Osteoblast (primary cell): ENCODE measurements around the gene ODF2. TPM values are rescaled to one million over a fixed set of nuclear protein-coding genes. Genes with fewer than 3 reads are reported as not detected.
A peak's percentile ranks its signal among the peaks of the same experiment; 100 is the strongest.

Experiments
- DNase-seq: peaks from one replicate; pipeline ENCODE4 v3.0.0; 2011; ENCODE audit warnings: low spot score, mixed read lengths; ENCODE audit not compliant: insufficient read length; ENCODE audit errors: missing footprints
- H2AFZ ChIP-seq: 2 replicates; pipeline ENCODE4 v1.6.0; 2011; ENCODE audit warnings: mild to moderate bottlenecking, low read length
- H3K27ac ChIP-seq: 2 replicates; pipeline ENCODE4 v1.5.1; 2011; ENCODE audit warnings: mild to moderate bottlenecking, low read depth, low read length, moderate library complexity
- H3K27me3 ChIP-seq: 2 replicates; pipeline ENCODE4 v1.6.0; 2012; ENCODE audit warnings: mild to moderate bottlenecking, control low read depth, inconsistent platforms, low read length, moderate library complexity; ENCODE audit not compliant: insufficient read depth
- H3K36me3 ChIP-seq: 2 replicates; pipeline ENCODE4 v1.5.1; 2011; ENCODE audit warnings: mild to moderate bottlenecking, low read length, control low read depth, moderate library complexity; ENCODE audit not compliant: insufficient read depth
- H3K4me1 ChIP-seq: 2 replicates; pipeline ENCODE4 v1.5.1; 2011; ENCODE audit warnings: mild to moderate bottlenecking, low read length, control low read depth, moderate library complexity; ENCODE audit not compliant: insufficient read depth
- H3K4me2 ChIP-seq: 2 replicates; pipeline ENCODE4 v1.6.0; 2011; ENCODE audit warnings: mild to moderate bottlenecking, low read length; ENCODE audit not compliant: insufficient read depth
- H3K4me3 ChIP-seq: fragments of 200-600 bp; sonication (generic); 3 replicates; pipeline ENCODE4 v1.5.1; 2012; ENCODE audit warnings: mild to moderate bottlenecking, low read length, inconsistent platforms; ENCODE audit not compliant: insufficient read depth
- H3K79me2 ChIP-seq: 2 replicates; pipeline ENCODE4 v1.6.0; 2012; ENCODE audit warnings: mild to moderate bottlenecking, low read length, control low read depth, inconsistent platforms; ENCODE audit not compliant: insufficient read depth
- H3K9me3 ChIP-seq: 2 replicates; pipeline ENCODE4 v1.5.1; 2011; ENCODE audit warnings: low read depth, low read length, control low read depth
- H4K20me1 ChIP-seq: 2 replicates; pipeline ENCODE4 v1.6.0; 2012; ENCODE audit warnings: mild to moderate bottlenecking, low read length, control low read depth; ENCODE audit not compliant: insufficient read depth
- CTCF ChIP-seq: IDR thresholded peaks from 2 replicates; pipeline ENCODE4 v1.5.1; 2011; ENCODE audit warnings: mild to moderate bottlenecking, low read depth, low read length, moderate library complexity; ENCODE audit errors: extremely low read depth
- total RNA-seq: library from RNA; depleted of rRNA; stranded (reverse); fragments of >200 nt; gene quantifications from 2 replicates; pipeline ENCODE4 v1.2.3, GENCODE V29; 2012

ODF2 gene
- total RNA-seq, 1 donor: 26.4 TPM

DNA sequence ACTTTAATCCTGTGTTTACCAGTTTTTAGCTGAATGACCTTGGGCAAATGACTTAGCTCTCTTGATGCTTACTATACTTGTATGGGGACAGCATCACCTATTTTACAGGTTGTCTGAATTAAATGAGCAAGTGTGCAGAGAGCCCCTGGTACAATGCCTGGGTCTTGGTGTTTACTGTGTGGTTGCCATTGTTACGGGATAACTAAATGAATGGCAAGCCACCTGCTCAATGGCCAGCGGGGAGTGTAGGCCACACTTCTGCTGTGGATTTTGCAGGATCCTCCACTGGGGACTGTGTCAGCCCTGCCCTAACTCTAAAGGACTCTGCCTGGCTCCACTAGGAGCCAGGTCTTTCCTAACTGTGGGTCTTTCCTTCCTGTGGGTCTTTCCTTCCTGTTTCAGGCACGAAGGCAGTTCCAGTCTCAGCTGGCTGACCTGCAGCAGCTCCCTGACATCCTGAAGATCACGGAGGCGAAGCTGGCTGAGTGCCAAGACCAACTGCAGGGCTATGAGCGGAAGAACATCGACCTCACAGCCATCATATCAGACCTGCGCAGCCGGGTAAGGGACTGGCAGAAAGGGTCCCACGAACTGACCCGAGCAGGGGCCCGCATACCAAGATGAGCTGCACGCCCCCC lies 38.4 kb downstream of the ODF2 start:
- Histone ChIP-seq H4K20me1 (no peaks in the 10 kb centered on the region), H3K79me2 (no peaks in the 10 kb centered on the region), H3K27ac (no peak overlapping the region), H3K36me3 (peaks cover 79% of the 10 kb centered on the region), H3K4me2 (no peak overlapping the region), H3K4me1 (no peaks in the 10 kb centered on the region), H3K27me3 (no peaks in the 10 kb centered on the region), H2AFZ (no peak overlapping the region), H3K4me3 (no peak overlapping the region), H3K9me3 (no peaks in the 10 kb centered on the region)
- no peak for TF ChIP-seq CTCF
- no peak for DNase-seq

- Histone ChIP-seq H3K4me3 (no peak overlapping the region), H4K20me1 (no peaks in the 10 kb centered on the region), H3K4me1 (no peaks in the 10 kb centered on the region), H3K27ac (no peak overlapping the region), H3K36me3 (peaks cover 74% of the 10 kb centered on the region), H3K79me2 (no peaks in the 10 kb centered on the region), H2AFZ (no peak overlapping the region), H3K27me3 (no peaks in the 10 kb centered on the region), H3K9me3 (no peaks in the 10 kb centered on the region), H3K4me2 (no peak overlapping the region)
- peak; percentile 46 for DNase-seq
- no peak for TF ChIP-seq CTCF
These were observed 38.9 kb downstream of the ODF2 start for GRCh38 chr9:128494746-128495129.

DNA sequence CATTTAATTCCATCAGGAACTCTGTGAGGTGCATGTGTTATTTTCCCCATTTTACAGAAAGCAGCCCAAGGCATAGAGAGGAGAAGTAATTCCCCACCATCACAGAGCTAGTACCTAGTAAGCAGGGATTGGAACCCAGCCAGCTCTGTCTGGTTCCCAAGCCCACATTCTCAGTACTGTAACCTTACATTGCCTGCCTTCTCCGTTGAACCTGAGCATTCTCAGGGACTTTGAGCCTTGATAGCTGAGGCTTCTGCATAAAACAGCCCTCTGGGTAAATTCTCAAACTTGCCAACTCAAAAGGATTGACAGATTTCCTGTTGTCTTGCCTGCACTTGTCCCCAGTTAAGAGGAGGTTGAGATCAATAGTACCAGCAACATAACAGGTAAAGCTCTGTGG lies 39.5 kb downstream of the ODF2 start:
- Histone ChIP-seq H2AFZ (no peak overlapping the region), H3K9me3 (no peaks in the 10 kb centered on the region), H3K4me1 (no peaks in the 10 kb centered on the region), H3K4me2 (no peak overlapping the region), H3K27me3 (no peaks in the 10 kb centered on the region), H3K27ac (no peak overlapping the region), H4K20me1 (no peaks in the 10 kb centered on the region), H3K36me3 (peaks cover 74% of the 10 kb centered on the region), H3K4me3 (no peak overlapping the region), H3K79me2 (no peaks in the 10 kb centered on the region)
- DNase-seq: no peak
- no peak for TF ChIP-seq CTCF

DNA sequence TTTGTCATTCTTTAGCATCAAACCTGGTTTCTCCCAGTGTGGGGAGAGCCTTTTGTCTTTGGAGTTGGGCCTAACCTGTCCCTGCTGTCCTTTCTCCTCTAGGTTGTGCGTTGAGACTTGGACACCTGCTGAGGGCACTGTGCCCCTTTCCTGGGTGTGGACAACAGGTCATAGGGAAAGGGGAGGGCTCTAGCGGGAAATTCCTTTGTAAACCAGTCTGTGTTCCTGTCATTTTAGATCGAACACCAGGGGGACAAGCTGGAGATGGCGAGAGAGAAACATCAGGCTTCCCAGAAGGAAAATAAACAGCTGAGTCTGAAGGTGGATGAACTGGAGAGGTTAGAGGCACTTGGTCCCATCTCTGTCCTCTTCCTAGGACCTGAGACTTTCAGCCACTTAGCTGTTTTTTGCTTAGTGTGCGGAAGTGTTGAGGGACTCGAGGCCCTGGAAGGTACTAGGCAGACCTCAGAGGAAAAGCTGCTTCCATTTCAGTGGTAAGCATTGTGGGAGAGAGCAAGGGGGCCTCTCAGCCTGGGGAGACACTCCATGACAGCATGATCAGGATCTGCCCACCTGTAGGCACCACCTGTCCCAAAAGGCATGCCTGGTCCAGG lies 40.1 kb downstream of the ODF2 start:
- no peak for TF ChIP-seq CTCF
- Histone ChIP-seq H3K79me2 (no peaks in the 10 kb centered on the region), H3K27ac (no peak overlapping the region), H4K20me1 (no peaks in the 10 kb centered on the region), H3K4me2 (no peak overlapping the region), H3K27me3 (no peaks in the 10 kb centered on the region), H3K36me3 (peaks cover 72% of the 10 kb centered on the region), H2AFZ (no peak overlapping the region), H3K4me1 (no peaks in the 10 kb centered on the region), H3K9me3 (no peaks in the 10 kb centered on the region), H3K4me3 (no peak overlapping the region)
- no peak for DNase-seq
